Panc1 (cell line): ENCODE data around the gene OSGIN1. TPM values are rescaled to one million over a fixed set of nuclear protein-coding genes. Genes with fewer than 3 reads are reported as not detected.

Experiments used
- ATAC-seq: fragments of 200-7000 bp; cut with Tn5 transposase; 2 replicates; pipeline ENCODE4 v1.9.1; 2020; ENCODE audit warnings: mild to moderate bottlenecking, moderate library complexity
- BruUV-seq: library from RNA; stranded (reverse); fragments of 400-500 nt; replicated peaks from 2 replicates; lab custom pipeline; 2021; lab: Mats Ljungman, UMichigan
- CTCF ChIA-PET: fragments of 300-600 bp; sonication (Branson Sonifier 250); formaldehyde crosslinking; loops from one replicate; lab custom pipeline; 2022; ENCODE audit warnings: antibody characterized with exemption; lab: Charles Lee
- POLR2A ChIA-PET: fragments of 300-600 bp; sonication (Branson Sonifier 250); formaldehyde crosslinking; loops from one replicate; lab custom pipeline; 2022; ENCODE audit warnings: antibody characterized with exemption; lab: Charles Lee
- DNase-seq: peaks from one replicate; pipeline ENCODE4 v3.0.0-alpha.2; 2010; ENCODE audit warnings: low read depth, low spot score
- H3K27ac ChIP-seq: 2 replicates; pipeline ENCODE4 v1.5.1; 2011; ENCODE audit warnings: mild to moderate bottlenecking, low read length, inconsistent platforms
- H3K27me3 ChIP-seq: fragments of 200-500 bp; sonication (Bioruptor generic); 2 replicates; pipeline ENCODE4 v1.6.0; 2014; ENCODE audit warnings: low read length, inconsistent platforms; ENCODE audit not compliant: control insufficient read depth, insufficient read depth
- H3K36me3 ChIP-seq: fragments of 200-500 bp; sonication (Bioruptor generic); 2 replicates; pipeline ENCODE4 v1.5.1; 2014; ENCODE audit warnings: inconsistent platforms, mild to moderate bottlenecking, low read length, moderate library complexity; ENCODE audit not compliant: control insufficient read depth, insufficient read depth
- H3K4me1 ChIP-seq: 2 replicates; pipeline ENCODE4 v1.5.1; 2011; ENCODE audit warnings: inconsistent platforms, mild to moderate bottlenecking, low read length, moderate library complexity; ENCODE audit not compliant: control insufficient read depth, insufficient read depth
- H3K4me3 ChIP-seq, 2 experiments: 2 replicates each; pipeline ENCODE4 v1.5.1; 2011 to 2012; ENCODE audit warnings: low read depth in 2 of 2, low read length in 2 of 2, mild to moderate bottlenecking in 2 of 2, inconsistent platforms in 1 of 2, moderate library complexity in 1 of 2
- H3K9me3 ChIP-seq: fragments of 200-500 bp; sonication (Bioruptor generic); 2 replicates; pipeline ENCODE4 v1.5.1; 2014; ENCODE audit warnings: low read depth, mild to moderate bottlenecking, inconsistent platforms, low read length, moderate library complexity; ENCODE audit not compliant: control insufficient read depth, insufficient read depth
- CTCF ChIP-seq: fragments of 450-650 bp; IDR thresholded peaks from 2 replicates; pipeline ENCODE4 v1.5.1; 2017; ENCODE audit warnings: mild to moderate bottlenecking
- POLR2AphosphoS5 ChIP-seq: IDR thresholded peaks from 2 replicates; pipeline ENCODE4 v1.6.1; 2012; ENCODE audit warnings: mild to moderate bottlenecking, low read depth, low read length, moderate library complexity
- REST ChIP-seq, 2 experiments: IDR thresholded peaks; 2 replicates each; pipeline ENCODE4 v1.6.1; 2011 to 2012; ENCODE audit warnings: low read depth in 2 of 2, control low read depth in 1 of 2, low read length in 1 of 2, mild to moderate bottlenecking in 1 of 2, moderate library complexity in 1 of 2; ENCODE audit not compliant: insufficient read depth in 1 of 2
- SIN3A ChIP-seq: IDR thresholded peaks from 2 replicates; pipeline ENCODE4 v1.6.1; 2012; ENCODE audit warnings: low read depth, mild to moderate bottlenecking, low read length, moderate library complexity, borderline replicate concordance; ENCODE audit not compliant: insufficient read depth
- TCF7L2 ChIP-seq: IDR thresholded peaks from 2 replicates; pipeline ENCODE4 v1.6.1; 2011; ENCODE audit warnings: mild to moderate bottlenecking, low read depth, low read length, inconsistent platforms
- in situ Hi-C: cut with HindIII; loops from 2 replicates; pipeline ENCODE4 v1.10.0; 2016; ENCODE audit warnings: low sequenced_read_pairs, low pct_unique_long_range_greater_than_20kb
- intact Hi-C: fragments of 100-400 bp; cut with micrococcal nuclease; formaldehyde crosslinking; loops from one replicate; pipeline ENCODE4 v1.10.0; 2022; ENCODE audit not compliant: unreplicated experiment
- total RNA-seq: library from RNA; stranded (reverse); gene quantifications from one replicate; pipeline ENCODE4 v1.2.1, GENCODE V29; 2021; ENCODE audit not compliant: unreplicated experiment

OSGIN1 gene
- total RNA-seq, 1 experiment from 2014 or later, result 4.9 TPM

DNA sequence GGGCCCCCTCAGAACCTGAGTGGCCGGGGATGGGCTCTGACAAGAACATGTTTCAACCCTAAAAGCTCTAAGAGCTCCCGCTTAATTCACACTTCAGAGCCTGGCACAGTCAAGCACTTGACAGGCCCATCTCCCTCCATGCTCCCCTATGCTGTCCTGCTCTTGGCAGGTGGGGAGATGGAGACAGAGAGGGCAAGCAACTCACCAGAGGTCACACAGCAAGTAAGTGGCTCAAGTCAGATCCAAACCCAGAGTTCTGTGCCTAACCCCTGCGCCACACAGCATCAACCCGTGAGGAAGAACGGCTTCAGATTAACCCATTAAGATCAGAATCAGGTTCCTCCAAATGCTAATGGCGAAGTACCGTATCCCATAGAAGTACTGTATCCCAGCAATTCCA, 51.4 kb downstream of the OSGIN1 start:
- H3K27me3 ChIP-seq, result no peaks in the 10 kb centered on the region
- no peaks in the 10 kb centered on the region for H3K4me1 ChIP-seq
- in situ Hi-C loops (no loop called here), intact Hi-C loops (no loop called here)
- H3K9me3 ChIP-seq, result no peaks in the 10 kb centered on the region
- CTCF ChIA-PET, result no interaction called here
- ATAC-seq (no peak), DNase-seq (no peak)
- BruUV-seq, result no TSS peak
- TF ChIP-seq POLR2AphosphoS5 (no peak), REST (IDR thresholded peaks at IDR 0.05; ENCODE audit: insufficient read depth in 1 of 2, low read depth in 2 of 2, low read length in 1 of 2) (no peak), SIN3A (no peak), CTCF (no peak)
- POLR2A ChIA-PET, result no interaction called here
- no peak overlapping the region for H3K27ac ChIP-seq
- H3K36me3 ChIP-seq, result no peaks in the 10 kb centered on the region
- H3K4me3 ChIP-seq, result no peak overlapping the region

DNA sequence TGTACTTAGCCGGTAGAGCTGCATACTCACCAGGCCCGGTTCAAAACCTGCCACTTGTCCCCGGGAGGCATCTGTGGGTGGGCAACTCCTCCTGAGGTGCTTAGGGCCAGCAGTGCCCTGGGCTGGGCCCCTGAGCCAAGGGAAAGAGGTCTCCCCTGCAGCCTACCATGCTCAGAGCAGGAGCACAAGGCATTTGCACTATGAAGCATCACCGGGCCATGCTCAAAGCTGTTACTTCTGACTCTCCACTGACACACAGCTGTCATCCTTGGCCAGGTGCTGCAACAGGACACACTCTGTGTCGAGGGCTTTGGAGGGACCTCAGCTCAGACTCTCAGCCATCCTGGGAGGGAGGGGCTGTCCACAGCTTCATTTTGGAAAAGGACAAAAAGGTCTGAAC, 52.4 kb downstream of the OSGIN1 start:
- no peak for DNase-seq
- ATAC-seq, result no peak
- in situ Hi-C loops, result no loop called here
- POLR2A ChIA-PET, result interaction anchor here (0.6 kb wide), 1 partner anchor 31 kb away, joined by 3 read pairs; no protein-coding TSS in a partner anchor
- Histone ChIP-seq H3K27ac (no peak overlapping the region), H3K4me1 (no peaks in the 10 kb centered on the region), H3K36me3 (no peaks in the 10 kb centered on the region), H3K27me3 (no peaks in the 10 kb centered on the region), H3K4me3 (no peak overlapping the region), H3K9me3 (no peaks in the 10 kb centered on the region)
- CTCF ChIA-PET, result no interaction called here
- BruUV-seq, result no TSS peak
- intact Hi-C loops, result no loop called here
- TF ChIP-seq REST (IDR thresholded peaks at IDR 0.05; ENCODE audit: insufficient read depth in 1 of 2, low read depth in 2 of 2, low read length in 1 of 2), result no peak
- no peak for TF ChIP-seq SIN3A
- no peak for TF ChIP-seq POLR2AphosphoS5
- no peak for TF ChIP-seq TCF7L2
